Measurements from ENCODE around the gene VTI1A.

DNA sequence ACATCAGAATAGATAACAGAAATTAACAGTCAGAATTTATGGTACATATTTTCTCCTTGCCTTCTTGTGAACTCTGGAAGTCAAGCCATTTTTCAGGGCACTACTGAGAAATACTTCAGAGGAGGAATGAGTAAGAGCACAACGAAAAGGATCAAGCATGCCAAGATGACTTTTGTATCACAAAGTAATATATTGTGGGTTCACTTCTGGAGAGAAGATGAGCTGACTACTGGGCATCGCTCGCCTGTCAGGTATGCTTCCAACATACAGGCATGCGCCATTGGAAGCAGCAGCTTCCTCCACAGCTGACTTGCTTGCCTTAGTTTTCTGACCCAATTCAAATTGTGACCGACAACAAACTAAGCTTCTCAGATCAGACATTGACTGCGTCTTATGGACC lies 137.3 kb downstream of the VTI1A start:
- TF ChIP-seq, protein P1, sequence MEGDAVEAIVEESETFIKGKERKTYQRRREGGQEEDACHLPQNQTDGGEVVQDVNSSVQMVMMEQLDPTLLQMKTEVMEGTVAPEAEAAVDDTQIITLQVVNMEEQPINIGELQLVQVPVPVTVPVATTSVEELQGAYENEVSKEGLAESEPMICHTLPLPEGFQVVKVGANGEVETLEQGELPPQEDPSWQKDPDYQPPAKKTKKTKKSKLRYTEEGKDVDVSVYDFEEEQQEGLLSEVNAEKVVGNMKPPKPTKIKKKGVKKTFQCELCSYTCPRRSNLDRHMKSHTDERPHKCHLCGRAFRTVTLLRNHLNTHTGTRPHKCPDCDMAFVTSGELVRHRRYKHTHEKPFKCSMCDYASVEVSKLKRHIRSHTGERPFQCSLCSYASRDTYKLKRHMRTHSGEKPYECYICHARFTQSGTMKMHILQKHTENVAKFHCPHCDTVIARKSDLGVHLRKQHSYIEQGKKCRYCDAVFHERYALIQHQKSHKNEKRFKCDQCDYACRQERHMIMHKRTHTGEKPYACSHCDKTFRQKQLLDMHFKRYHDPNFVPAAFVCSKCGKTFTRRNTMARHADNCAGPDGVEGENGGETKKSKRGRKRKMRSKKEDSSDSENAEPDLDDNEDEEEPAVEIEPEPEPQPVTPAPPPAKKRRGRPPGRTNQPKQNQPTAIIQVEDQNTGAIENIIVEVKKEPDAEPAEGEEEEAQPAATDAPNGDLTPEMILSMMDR (conservative IDR thresholded peaks at IDR 0.05 in 1 of 2, IDR thresholded peaks at IDR 0.05 in 1 of 2; ENCODE audit: extremely low read depth in 1 of 2, insufficient read depth in 1 of 2, low read depth in 1 of 2, low read length in 2 of 2): no peak
- TF ChIP-seq EZH2 (IDR thresholded peaks at IDR 0.05; ENCODE audit: borderline replicate concordance, low read length): no peak
